Uterus (tissue), 2 donors: ENCODE data around the gene CACNA1C.

ENCODE experiments used
- CTCF ChIP-seq, 4 experiments: fragments of 200-600 bp in 2 of 4; fragments of 450-650 bp in 2 of 4; sonication (generic) in 2 of 4; IDR thresholded peaks; one replicate each; pipeline ENCODE4 v1.5.1; 2016 to 2019; ENCODE audit warnings: antibody characterized with exemption in 4 of 4, mild to moderate bottlenecking in 2 of 4, moderate library complexity in 1 of 4
- POLR2A ChIP-seq, 2 donors: fragments of 450-650 bp; IDR thresholded peaks; one replicate each; pipeline ENCODE4 v1.6.1; 2016; ENCODE audit warnings: antibody characterized with exemption in 2 of 2, mild to moderate bottlenecking in 1 of 2, moderate library complexity in 1 of 2

GRCh38 chr12:2332236-2332635, 279.4 kb downstream of the CACNA1C start:
- no peak for TF ChIP-seq CTCF (IDR thresholded peaks at IDR 0.05)
- TF ChIP-seq POLR2A (IDR thresholded peaks at IDR 0.05): no peak
